GM18526 (cell line): ENCODE data around the gene CLHC1.

ENCODE experiments used
- POLR2A ChIP-seq: IDR thresholded peaks from 3 replicates; pipeline ENCODE4 v1.6.1; 2011; ENCODE audit not compliant: insufficient read length; ENCODE audit errors: extremely low read depth

The CLHC1 gene

DNA sequence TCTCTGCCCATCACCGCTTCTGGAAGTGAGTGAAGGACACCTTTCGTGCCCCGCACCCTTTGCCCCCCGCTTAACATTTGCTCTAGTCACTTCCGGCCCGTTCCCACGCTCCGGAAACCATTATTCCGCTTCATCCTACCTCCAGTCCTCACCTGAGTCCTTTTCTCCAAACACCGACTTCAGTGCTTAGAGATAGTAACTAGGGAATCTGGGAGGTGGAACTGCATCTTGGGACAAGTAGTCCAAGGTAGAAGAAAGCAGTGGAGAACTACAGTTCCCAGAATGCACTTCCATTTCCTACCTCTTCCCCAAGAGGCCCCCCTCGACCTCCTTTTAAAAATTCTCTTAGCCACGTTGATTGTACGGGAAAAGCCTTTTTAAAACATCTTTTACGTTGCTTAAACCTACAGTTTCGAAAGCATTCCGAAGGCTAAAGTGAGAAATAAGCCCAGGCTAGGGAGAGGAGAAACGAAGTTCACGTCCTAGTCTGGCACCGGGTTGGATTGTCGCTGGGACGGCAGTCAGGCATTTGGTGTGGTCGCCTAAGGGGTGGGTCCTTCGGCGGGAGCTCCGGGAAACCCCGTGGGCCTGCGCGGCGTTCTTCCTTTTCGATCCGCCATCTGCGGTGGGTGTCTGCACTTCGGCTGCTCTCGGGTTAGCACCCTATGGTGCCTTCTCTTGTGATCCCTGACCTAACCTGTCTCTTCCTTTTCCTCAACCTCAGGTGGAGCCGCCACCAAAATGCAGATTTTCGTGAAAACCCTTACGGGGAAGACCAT lies at the start of gene CLHC1, which contains the start of gene RPS27A:
Gene CLHC1, minus strand, starts transcription at position 210 of the 779 bp plus-strand sequence. CDS start 9,882 bp downstream, outside the sequence.
Gene RPS27A, plus strand, starts transcription at position 605 of the 779 bp plus-strand sequence. Its CDS starts 137 bp downstream, at position 742.
- TF ChIP-seq POLR2A = peak; percentile 97

- no peak for TF ChIP-seq POLR2A
Measured at GRCh38 chr2:55277310-55277709, 45.2 kb upstream of the CLHC1 start.

GRCh38 chr2:55269645-55269990 lies 37.5 kb upstream of the CLHC1 start:
- TF ChIP-seq POLR2A = no peak

DNA sequence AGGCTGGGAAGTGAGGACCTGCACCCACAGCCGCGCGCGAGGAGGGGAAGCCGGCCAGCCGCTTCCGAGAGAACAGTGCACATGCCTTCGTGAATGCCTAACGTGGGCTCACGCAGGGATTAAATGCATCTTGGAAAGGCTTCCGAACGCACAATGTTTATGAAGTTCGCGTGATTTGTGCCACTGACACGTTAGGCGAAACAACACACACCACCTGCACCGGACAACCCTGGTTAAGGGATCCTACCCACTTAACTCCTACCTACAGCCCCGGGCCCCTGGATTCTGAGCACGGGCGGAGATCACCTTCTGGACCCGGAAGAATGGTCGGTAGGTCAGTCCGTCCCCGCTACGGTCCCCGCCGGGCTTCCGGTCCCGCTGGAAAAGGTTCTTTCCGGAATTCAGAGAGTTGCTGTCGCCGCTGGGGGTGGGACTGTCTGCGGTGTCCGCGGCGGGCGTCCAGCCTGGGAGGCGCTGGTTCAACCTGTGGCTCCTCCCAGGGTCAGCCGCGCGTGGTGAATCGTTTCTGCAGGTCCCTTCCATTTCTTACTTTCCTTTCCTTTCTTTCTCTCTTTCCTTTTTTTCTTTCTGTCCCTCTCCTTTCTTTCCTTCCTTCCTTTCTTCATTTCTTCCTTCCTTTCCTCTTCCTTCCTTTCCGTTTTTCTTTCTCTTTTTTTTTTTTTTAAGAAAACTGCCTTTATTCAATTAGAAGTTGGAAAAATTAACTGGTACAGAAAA lies 37.0 kb upstream of the CLHC1 start, which contains the start of gene MTIF2:
Gene MTIF2, minus strand, starts transcription at position 325 of the 738 bp plus-strand sequence. CDS start 5,373 bp downstream, outside the sequence.
- TF ChIP-seq POLR2A = peak; percentile 91

- TF ChIP-seq POLR2A = no peak
Measured at GRCh38 chr2:55268288-55268906, 36.3 kb upstream of the CLHC1 start.

- TF ChIP-seq POLR2A = no peak
Measured at GRCh38 chr2:55252832-55253231, 20.7 kb upstream of the CLHC1 start.

DNA sequence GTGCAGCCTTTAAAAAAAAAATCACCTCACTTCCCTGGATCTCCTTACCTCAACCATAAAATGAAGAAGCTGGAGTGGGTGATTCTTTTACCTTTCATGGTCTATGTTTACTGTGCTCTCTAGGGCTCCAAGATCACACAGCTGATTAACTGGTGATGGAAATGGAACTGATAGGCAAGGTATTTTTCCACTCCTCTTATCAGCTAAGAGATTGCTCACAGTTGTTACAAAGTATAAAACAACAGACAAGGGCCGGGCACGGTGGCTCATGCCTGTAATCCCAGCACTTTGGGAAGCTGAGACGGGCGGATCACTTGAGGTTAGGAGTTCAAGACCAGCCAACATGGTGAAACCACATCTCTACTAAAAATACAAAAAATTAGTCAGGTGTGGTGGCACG lies 14.9 kb upstream of the CLHC1 start:
- no peak for TF ChIP-seq POLR2A

DNA sequence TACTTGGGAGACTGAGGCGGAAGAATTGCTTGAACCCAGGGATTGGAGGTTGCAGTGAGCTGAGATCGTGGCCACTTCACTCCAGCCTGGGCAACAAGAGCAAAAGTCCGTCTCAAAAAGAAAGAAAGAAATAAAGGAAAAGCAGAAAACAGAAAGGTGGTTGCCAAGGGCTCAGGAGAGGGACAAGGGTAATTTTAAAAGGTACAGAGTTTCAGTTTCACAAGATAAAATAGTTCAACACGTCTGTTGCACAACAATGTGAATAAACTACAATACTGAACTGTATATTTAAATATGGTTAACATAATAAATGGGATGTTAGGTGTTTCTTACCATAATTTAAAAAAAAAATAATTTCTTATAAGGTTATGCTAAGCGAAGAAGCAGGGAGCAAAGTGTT lies 13.3 kb upstream of the CLHC1 start:
- no peak for TF ChIP-seq POLR2A

DNA sequence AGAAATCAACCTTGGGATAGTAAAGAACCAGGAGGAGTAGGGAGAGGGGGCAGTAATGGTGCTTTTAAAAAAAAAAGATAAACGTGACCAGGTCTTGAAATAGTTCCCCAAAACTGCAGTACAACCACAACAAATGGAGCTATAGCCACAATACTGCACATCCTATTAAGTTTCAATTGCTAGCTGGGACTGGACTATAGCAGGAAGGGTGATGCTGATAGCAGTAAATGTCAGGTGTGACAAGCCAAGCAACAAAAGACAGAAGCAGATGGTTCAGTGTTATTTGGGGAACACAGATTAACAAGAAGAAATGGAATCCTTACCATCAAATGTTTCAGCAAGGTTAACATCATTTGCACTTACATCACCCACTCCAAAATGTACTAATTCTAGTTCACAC lies 10.5 kb upstream of the CLHC1 start:
- TF ChIP-seq POLR2A = no peak

- TF ChIP-seq POLR2A = no peak
Measured at GRCh38 chr2:55239656-55240222, 7.6 kb upstream of the CLHC1 start.

GRCh38 chr2:55236992-55237543 lies 5.0 kb upstream of the CLHC1 start:
- no peak for TF ChIP-seq POLR2A

GRCh38 chr2:55235724-55236538 lies 3.8 kb upstream of the CLHC1 start:
- TF ChIP-seq POLR2A = no peak

- TF ChIP-seq POLR2A = no peak
Measured at GRCh38 chr2:55233658-55233940, 1.5 kb upstream of the CLHC1 start.

DNA sequence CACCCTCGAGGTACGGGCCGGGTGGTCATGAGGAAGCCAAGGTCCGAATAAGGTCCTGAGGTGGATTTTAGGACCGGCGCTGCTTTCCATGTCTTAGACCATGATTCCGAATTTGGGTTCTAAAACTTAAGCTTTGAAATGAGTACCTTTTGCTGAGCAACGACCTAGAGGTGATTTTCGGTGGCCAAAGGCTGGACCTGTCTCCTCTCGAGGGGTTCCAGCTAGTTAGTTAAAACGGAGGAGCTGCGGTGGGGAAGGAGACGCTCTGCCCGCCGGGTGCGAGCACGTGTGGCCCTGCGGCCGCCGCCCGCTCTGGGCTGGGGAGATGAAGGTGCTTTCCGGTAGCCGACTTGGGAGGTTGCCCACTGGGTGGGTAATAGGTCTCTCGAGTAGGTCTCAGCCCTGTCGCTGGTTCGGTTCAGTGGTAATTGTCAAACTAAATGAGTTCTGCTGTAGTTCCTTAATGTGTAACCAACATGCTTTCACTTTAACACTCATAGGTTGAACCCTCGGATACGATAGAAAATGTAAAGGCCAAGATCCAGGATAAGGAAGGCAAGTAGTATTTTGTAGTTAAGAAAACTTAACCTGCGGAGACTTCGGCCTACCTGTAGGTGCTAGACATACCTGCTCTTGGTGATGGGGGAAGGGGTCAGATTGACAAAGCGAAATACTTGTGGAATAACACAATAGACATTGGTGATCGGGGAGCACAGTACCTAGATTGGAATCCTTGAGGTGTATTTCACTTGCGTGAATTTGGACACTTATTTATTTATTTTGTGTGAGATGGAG lies 967 bp upstream of the CLHC1 start:
- no peak for TF ChIP-seq POLR2A
